Sigmoid colon (tissue), 4 donors: Measurements from ENCODE around the gene RPA3.

Source experiments
- POLR2A ChIP-seq, 2 donors: fragments of 450-650 bp; IDR thresholded peaks; one replicate each; pipeline ENCODE4 v1.6.1; 2016; ENCODE audit warnings: antibody characterized with exemption in 2 of 2, mild to moderate bottlenecking in 2 of 2, moderate library complexity in 2 of 2
- POLR2AphosphoS5 ChIP-seq, 4 donors: sonication (generic); formaldehyde crosslinking; IDR thresholded peaks; one replicate each; pipeline ENCODE4 v1.6.1; 2017; ENCODE audit warnings: antibody characterized with exemption in 4 of 4
- TF ChIP-seq, protein P1 (sequence below), 4 experiments: fragments of 450-650 bp in 3 of 4; fragments of 200-600 bp in 1 of 4; IDR thresholded peaks; one replicate each; pipeline ENCODE4 v1.5.1; 2016 to 2019; ENCODE audit warnings: antibody characterized with exemption in 4 of 4, mild to moderate bottlenecking in 3 of 4, moderate library complexity in 2 of 4

DNA sequence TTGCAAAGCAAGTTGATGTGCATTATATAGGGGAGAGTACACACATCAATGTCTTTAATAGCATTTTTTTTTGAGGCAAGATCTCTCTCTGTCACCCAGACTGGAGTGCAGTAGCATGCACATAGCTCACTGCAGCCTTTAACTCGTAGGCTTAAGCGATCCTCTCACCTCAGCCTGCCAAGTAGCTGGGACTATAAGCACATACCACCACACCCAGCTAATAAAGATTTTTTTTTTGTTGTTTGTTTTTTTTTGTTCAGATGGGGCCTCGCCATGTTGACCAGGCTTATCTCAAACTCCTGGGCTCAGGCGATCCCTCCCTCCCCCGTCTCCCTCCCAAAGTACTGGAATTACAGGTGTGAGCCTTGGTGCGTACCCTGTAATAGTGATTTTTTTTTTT, 76.3 kb downstream of the RPA3 start:
- TF ChIP-seq POLR2A (IDR thresholded peaks at IDR 0.05) (no peak), POLR2AphosphoS5 (IDR thresholded peaks at IDR 0.05) (no peak)
- TF ChIP-seq, protein P1, sequence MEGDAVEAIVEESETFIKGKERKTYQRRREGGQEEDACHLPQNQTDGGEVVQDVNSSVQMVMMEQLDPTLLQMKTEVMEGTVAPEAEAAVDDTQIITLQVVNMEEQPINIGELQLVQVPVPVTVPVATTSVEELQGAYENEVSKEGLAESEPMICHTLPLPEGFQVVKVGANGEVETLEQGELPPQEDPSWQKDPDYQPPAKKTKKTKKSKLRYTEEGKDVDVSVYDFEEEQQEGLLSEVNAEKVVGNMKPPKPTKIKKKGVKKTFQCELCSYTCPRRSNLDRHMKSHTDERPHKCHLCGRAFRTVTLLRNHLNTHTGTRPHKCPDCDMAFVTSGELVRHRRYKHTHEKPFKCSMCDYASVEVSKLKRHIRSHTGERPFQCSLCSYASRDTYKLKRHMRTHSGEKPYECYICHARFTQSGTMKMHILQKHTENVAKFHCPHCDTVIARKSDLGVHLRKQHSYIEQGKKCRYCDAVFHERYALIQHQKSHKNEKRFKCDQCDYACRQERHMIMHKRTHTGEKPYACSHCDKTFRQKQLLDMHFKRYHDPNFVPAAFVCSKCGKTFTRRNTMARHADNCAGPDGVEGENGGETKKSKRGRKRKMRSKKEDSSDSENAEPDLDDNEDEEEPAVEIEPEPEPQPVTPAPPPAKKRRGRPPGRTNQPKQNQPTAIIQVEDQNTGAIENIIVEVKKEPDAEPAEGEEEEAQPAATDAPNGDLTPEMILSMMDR (IDR thresholded peaks at IDR 0.05): no peak
